OCI-LY3 (cell line): ENCODE results near the gene ABCA8.

Source experiments
- CTCF ChIP-seq: fragments of 200-600, 300-600 bp; sonication (generic); IDR thresholded peaks from 2 replicates; pipeline ENCODE4 v1.5.1; 2014; ENCODE audit warnings: antibody characterized with exemption, low read length, low read depth
- EZH2phosphoT487 ChIP-seq: fragments of 200-600 bp; shearing (Covaris generic); IDR thresholded peaks from 2 replicates; pipeline ENCODE4 v1.6.1; 2018; ENCODE audit warnings: antibody characterized with exemption, mixed run types, low read depth

- TF ChIP-seq CTCF = no peak
- no peak for TF ChIP-seq EZH2phosphoT487
Measured at GRCh38 chr17:68924793-68925720, 30.1 kb downstream of the ABCA8 start.
